Measurements from ENCODE around the gene RASGRP4.

- TF ChIP-seq CTCF (conservative IDR thresholded peaks at IDR 0.05 in 1 of 2, IDR thresholded peaks at IDR 0.05 in 1 of 2; ENCODE audit: low read depth in 1 of 2, low read length in 2 of 2) (no peak), EZH2 (IDR thresholded peaks at IDR 0.05; ENCODE audit: low read length, missing control alignments) (no peak)
These were observed 16.7 kb upstream of the RASGRP4 start for GRCh38 chr19:38442736-38443135.
